ENCODE data around the gene ALLC.

The ALLC gene

DNA sequence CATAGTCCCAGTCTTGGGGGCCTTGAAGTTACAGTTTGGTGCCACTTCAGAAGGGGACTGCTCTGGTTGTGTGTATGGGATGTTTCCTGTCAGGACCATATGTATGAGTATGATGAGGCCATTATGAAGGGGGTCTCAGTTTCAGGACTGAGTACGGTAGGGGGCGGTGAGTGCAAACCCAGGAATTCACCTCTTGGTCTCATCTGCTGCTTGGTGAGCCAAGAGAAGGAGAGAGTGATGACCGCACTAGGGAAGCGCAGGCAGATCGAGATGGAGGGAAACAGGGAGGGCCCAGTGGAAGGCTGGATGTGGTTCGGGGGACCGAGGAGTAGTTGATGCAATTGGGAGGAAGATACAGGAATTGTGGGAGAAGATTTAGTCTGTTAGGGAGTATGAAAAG, 73.8 kb downstream of the ALLC start:
- H3K4me1 ChIP-seq (ENCODE audit: control insufficient read depth, insufficient read depth, low read depth, low read length): no peaks in the 10 kb centered on the region
- no peak overlapping the region for H3K18ac ChIP-seq (ENCODE audit: low read depth in 1 of 2, low read length in 2 of 2)
- H2BK15ac ChIP-seq (ENCODE audit: low read depth, poor library complexity, severe bottlenecking): no peak overlapping the region
- H2AK5ac ChIP-seq (ENCODE audit: low read length, severe bottlenecking): no peak overlapping the region
- no peaks in the 10 kb centered on the region for H3K9me3 ChIP-seq (ENCODE audit: control insufficient read depth, low read length)
- H3K4ac ChIP-seq (ENCODE audit: low read depth in 1 of 2, low read length in 2 of 2): no peak overlapping the region
- H4K91ac ChIP-seq (ENCODE audit: low read length): no peak overlapping the region
- no peak overlapping the region for H3K14ac ChIP-seq (ENCODE audit: low read length in 2 of 2)
- H3K4me3 ChIP-seq (ENCODE audit: insufficient read depth in 1 of 2, low read depth in 1 of 2, low read length in 2 of 2): no peak overlapping the region
- no peak overlapping the region for H2AFZ ChIP-seq (ENCODE audit: low read depth, low read length)
- no peaks in the 10 kb centered on the region for H3K79me1 ChIP-seq (replicated peaks; ENCODE audit: low read length, poor library complexity, severe bottlenecking)
- H2BK120ac ChIP-seq (ENCODE audit: low read depth, low read length): no peak overlapping the region
- no peaks in the 10 kb centered on the region for H3K36me3 ChIP-seq (ENCODE audit: control insufficient read depth in 1 of 2, insufficient read depth in 2 of 2, low read depth in 1 of 2, low read length in 2 of 2)
- no peak overlapping the region for H3K23ac ChIP-seq (ENCODE audit: low read length in 2 of 2)
- no peak overlapping the region for H3K4me2 ChIP-seq (ENCODE audit: low read length, poor library complexity, severe bottlenecking)
- no peak overlapping the region for H4K8ac ChIP-seq (ENCODE audit: low read length)
- no peak overlapping the region for H2BK12ac ChIP-seq (ENCODE audit: low read length in 2 of 2)
- DNase-seq: no peak
- no peak overlapping the region for H3K27ac ChIP-seq (ENCODE audit: low read length, poor library complexity, severe bottlenecking)
- WGBS: 88% methylated on average over 7 of the region's 7 CpGs
- H3K9ac ChIP-seq (ENCODE audit: low read length): no peak overlapping the region
- H3K27me3 ChIP-seq (ENCODE audit: control insufficient read depth in 1 of 2, insufficient read depth in 1 of 2, low read length in 2 of 2): peaks cover 3 to 52% of the 10 kb centered on the region in 2 experiments
- H2BK5ac ChIP-seq (ENCODE audit: low read depth, low read length, poor library complexity, severe bottlenecking): no peak overlapping the region

DNA sequence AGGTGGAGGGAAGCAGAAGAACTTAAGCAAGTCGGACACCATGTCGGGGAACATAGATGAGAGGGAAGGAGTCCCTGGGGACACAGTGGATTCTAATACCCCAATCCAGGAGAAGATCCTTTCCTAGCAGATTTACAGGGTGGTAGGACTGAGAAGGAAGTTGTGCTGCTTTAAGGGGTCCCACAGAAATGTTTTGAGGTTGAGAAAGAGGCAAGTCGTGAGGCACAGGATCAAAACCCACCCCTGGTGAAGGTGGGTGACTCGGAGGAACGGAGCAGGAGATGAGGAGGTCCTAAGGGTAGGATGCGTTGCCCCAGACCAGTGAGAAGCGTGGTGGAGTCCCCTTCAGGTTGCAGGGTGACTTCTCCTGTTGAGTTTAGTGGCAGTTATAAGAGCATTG, 78.1 kb downstream of the ALLC start:
- Histone ChIP-seq H3K27me3 (ENCODE audit: control insufficient read depth in 1 of 2, insufficient read depth in 1 of 2, low read length in 2 of 2) (peaks cover 3 to 33% of the 10 kb centered on the region in 2 experiments), H2AFZ (ENCODE audit: low read depth, low read length) (no peak overlapping the region), H2AK5ac (ENCODE audit: low read length, severe bottlenecking) (no peak overlapping the region), H3K9ac (ENCODE audit: low read length) (no peak overlapping the region), H4K91ac (ENCODE audit: low read length) (no peak overlapping the region), H3K18ac (ENCODE audit: low read depth in 1 of 2, low read length in 2 of 2) (no peak overlapping the region), H3K36me3 (ENCODE audit: control insufficient read depth in 1 of 2, insufficient read depth in 2 of 2, low read depth in 1 of 2, low read length in 2 of 2) (no peaks in the 10 kb centered on the region), H3K4ac (ENCODE audit: low read depth in 1 of 2, low read length in 2 of 2) (no peak overlapping the region), H2BK5ac (ENCODE audit: low read depth, low read length, poor library complexity, severe bottlenecking) (no peak overlapping the region), H3K4me3 (ENCODE audit: insufficient read depth in 1 of 2, low read depth in 1 of 2, low read length in 2 of 2) (no peak overlapping the region), H4K8ac (ENCODE audit: low read length) (no peak overlapping the region), H3K4me1 (ENCODE audit: control insufficient read depth, insufficient read depth, low read depth, low read length) (no peaks in the 10 kb centered on the region), H2BK15ac (ENCODE audit: low read depth, poor library complexity, severe bottlenecking) (no peak overlapping the region), H3K79me1 (replicated peaks; ENCODE audit: low read length, poor library complexity, severe bottlenecking) (no peaks in the 10 kb centered on the region), H3K9me3 (ENCODE audit: control insufficient read depth, low read length) (no peaks in the 10 kb centered on the region), H3K4me2 (ENCODE audit: low read length, poor library complexity, severe bottlenecking) (no peak overlapping the region), H3K23ac (ENCODE audit: low read length in 2 of 2) (no peak overlapping the region), H3K14ac (ENCODE audit: low read length in 2 of 2) (no peak overlapping the region), H2BK120ac (ENCODE audit: low read depth, low read length) (no peak overlapping the region), H3K27ac (ENCODE audit: low read length, poor library complexity, severe bottlenecking) (no peak overlapping the region), H2BK12ac (ENCODE audit: low read length in 2 of 2) (no peak overlapping the region)
- WGBS: 62% methylated on average over 7 of the region's 7 CpGs
- no peak for DNase-seq

DNA sequence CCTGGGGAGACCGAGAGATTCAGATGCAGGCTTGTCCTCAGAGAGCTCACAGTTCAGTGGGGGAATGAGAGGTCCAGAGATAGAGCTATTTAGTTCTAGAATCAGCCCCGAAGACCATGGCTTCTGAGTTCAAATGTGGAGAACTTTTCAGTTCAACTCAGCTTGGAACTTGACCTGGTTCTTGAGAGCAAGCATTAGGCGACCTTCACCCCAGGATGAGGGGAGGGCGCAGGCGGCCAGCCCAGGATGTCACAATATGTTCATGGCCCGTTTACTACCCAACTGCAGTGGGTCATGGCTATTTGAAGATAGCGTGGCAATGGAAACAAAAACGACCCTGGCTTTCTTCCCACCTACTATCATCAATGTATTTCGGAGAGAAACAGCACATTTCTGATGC, 79.1 kb downstream of the ALLC start:
- H3K4me3 ChIP-seq (ENCODE audit: insufficient read depth in 1 of 2, low read depth in 1 of 2, low read length in 2 of 2): no peak overlapping the region
- 66% methylated on average over 8 of the region's 9 CpGs for WGBS
- H2AK5ac ChIP-seq (ENCODE audit: low read length, severe bottlenecking): no peak overlapping the region
- no peak overlapping the region for H3K27ac ChIP-seq (ENCODE audit: low read length, poor library complexity, severe bottlenecking)
- H3K9ac ChIP-seq (ENCODE audit: low read length): no peak overlapping the region
- H2BK15ac ChIP-seq (ENCODE audit: low read depth, poor library complexity, severe bottlenecking): no peak overlapping the region
- H2AFZ ChIP-seq (ENCODE audit: low read depth, low read length): no peak overlapping the region
- H3K36me3 ChIP-seq (ENCODE audit: control insufficient read depth in 1 of 2, insufficient read depth in 2 of 2, low read depth in 1 of 2, low read length in 2 of 2): no peaks in the 10 kb centered on the region
- no peaks in the 10 kb centered on the region for H3K4me1 ChIP-seq (ENCODE audit: control insufficient read depth, insufficient read depth, low read depth, low read length)
- H2BK120ac ChIP-seq (ENCODE audit: low read depth, low read length): no peak overlapping the region
- no peak overlapping the region for H3K4me2 ChIP-seq (ENCODE audit: low read length, poor library complexity, severe bottlenecking)
- H3K79me1 ChIP-seq (replicated peaks; ENCODE audit: low read length, poor library complexity, severe bottlenecking): no peaks in the 10 kb centered on the region
- no peak overlapping the region for H3K4ac ChIP-seq (ENCODE audit: low read depth in 1 of 2, low read length in 2 of 2)
- H3K18ac ChIP-seq (ENCODE audit: low read depth in 1 of 2, low read length in 2 of 2): no peak overlapping the region
- H3K27me3 ChIP-seq (ENCODE audit: control insufficient read depth in 1 of 2, insufficient read depth in 1 of 2, low read length in 2 of 2): peaks cover 3 to 31% of the 10 kb centered on the region in 2 experiments
- H3K14ac ChIP-seq (ENCODE audit: low read length in 2 of 2): no peak overlapping the region
- no peak overlapping the region for H3K23ac ChIP-seq (ENCODE audit: low read length in 2 of 2)
- no peak for DNase-seq
- H2BK12ac ChIP-seq (ENCODE audit: low read length in 2 of 2): no peak overlapping the region
- H4K8ac ChIP-seq (ENCODE audit: low read length): no peak overlapping the region
- H3K9me3 ChIP-seq (ENCODE audit: control insufficient read depth, low read length): no peaks in the 10 kb centered on the region
- no peak overlapping the region for H4K91ac ChIP-seq (ENCODE audit: low read length)
- H2BK5ac ChIP-seq (ENCODE audit: low read depth, low read length, poor library complexity, severe bottlenecking): no peak overlapping the region

DNA sequence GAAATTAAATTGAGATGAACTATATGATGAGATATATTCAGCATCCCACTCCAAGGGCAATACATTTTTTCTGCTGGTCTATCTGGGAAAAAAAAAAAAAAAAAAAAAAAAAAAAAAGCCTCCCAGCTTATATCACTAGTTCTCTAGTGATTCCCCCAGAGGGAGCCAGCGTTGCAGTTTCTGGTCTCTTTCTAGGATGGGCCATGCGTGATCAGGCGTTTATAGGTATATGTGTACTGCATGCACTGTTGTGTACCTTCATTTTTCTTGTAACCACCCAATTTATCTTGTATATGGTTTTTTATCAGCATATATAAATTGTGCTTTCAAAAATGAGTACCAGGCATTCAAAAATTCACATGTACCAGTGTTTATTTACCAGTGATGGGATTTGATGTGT, 80.5 kb downstream of the ALLC start:
- Histone ChIP-seq H3K27ac (ENCODE audit: low read length, poor library complexity, severe bottlenecking) (no peak overlapping the region), H2AK5ac (ENCODE audit: low read length, severe bottlenecking) (no peak overlapping the region), H2BK5ac (ENCODE audit: low read depth, low read length, poor library complexity, severe bottlenecking) (no peak overlapping the region), H3K23ac (ENCODE audit: low read length in 2 of 2) (no peak overlapping the region), H3K9ac (ENCODE audit: low read length) (no peak overlapping the region), H4K8ac (ENCODE audit: low read length) (no peak overlapping the region), H4K91ac (ENCODE audit: low read length) (no peak overlapping the region), H3K4ac (ENCODE audit: low read depth in 1 of 2, low read length in 2 of 2) (no peak overlapping the region), H3K18ac (ENCODE audit: low read depth in 1 of 2, low read length in 2 of 2) (no peak overlapping the region), H2BK12ac (ENCODE audit: low read length in 2 of 2) (no peak overlapping the region), H3K4me1 (ENCODE audit: control insufficient read depth, insufficient read depth, low read depth, low read length) (no peaks in the 10 kb centered on the region), H2BK15ac (ENCODE audit: low read depth, poor library complexity, severe bottlenecking) (no peak overlapping the region), H3K9me3 (ENCODE audit: control insufficient read depth, low read length) (no peaks in the 10 kb centered on the region), H2AFZ (ENCODE audit: low read depth, low read length) (no peak overlapping the region), H2BK120ac (ENCODE audit: low read depth, low read length) (no peak overlapping the region), H3K27me3 (ENCODE audit: control insufficient read depth in 1 of 2, insufficient read depth in 1 of 2, low read length in 2 of 2) (peaks cover 3 to 29% of the 10 kb centered on the region in 2 experiments), H3K4me2 (ENCODE audit: low read length, poor library complexity, severe bottlenecking) (no peak overlapping the region), H3K14ac (ENCODE audit: low read length in 2 of 2) (no peak overlapping the region), H3K4me3 (ENCODE audit: insufficient read depth in 1 of 2, low read depth in 1 of 2, low read length in 2 of 2) (no peak overlapping the region), H3K36me3 (ENCODE audit: control insufficient read depth in 1 of 2, insufficient read depth in 2 of 2, low read depth in 1 of 2, low read length in 2 of 2) (no peaks in the 10 kb centered on the region), H3K79me1 (replicated peaks; ENCODE audit: low read length, poor library complexity, severe bottlenecking) (no peaks in the 10 kb centered on the region)
- DNase-seq: peak; percentile 1
- no CpG with 5 or more reads among the region's 3 CpGs for WGBS
